GM21515 (cell line): ENCODE results near the gene ERO1A.

Experiments
- ATAC-seq: cut with Tn5 transposase; IDR thresholded peaks from one replicate; pipeline ENCODE4 v1.9.1; 2021; ENCODE audit not compliant: unreplicated experiment

Gene ERO1A

DNA sequence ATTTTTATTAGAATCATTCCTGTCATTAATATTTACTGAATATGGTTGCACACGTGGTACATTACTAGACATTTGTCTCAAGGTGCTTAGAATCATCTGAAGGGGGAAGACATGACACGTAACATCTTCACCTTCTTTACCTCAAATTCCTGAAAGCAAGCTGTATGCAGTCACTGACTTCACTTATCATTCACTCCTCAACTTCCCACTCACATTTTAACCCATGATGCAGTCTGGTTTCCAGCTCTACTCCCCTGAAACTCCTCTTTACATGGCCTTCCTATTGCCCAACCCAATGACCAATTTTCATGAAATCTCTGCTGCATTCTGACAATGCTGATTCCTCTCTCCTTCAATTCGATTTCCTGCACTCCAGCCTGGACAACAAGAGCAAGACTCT lies 5.9 kb upstream of the ERO1A start:
- ATAC-seq: no peak

DNA sequence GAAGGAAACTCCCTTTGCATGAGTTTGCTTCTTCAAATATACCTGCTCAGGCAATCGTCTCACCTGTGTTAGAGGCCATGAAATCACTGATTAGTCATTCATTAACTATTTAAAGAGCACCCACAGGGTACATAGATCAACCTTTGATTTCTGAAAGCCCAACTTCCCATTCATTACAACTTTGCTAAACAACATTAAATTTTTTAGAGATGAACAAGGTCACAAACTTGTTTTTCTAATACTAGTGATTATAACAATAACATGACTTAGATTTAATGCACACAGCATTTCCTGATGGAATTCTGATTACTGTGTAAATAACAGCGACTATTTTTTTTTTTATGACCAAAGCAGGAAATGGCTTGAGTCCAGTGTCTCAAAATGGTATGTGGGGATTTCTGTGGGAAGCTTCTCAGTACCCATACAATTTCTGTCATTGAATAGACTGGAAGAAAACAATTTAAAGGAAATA lies 5.4 kb upstream of the ERO1A start:
- no peak for ATAC-seq

DNA sequence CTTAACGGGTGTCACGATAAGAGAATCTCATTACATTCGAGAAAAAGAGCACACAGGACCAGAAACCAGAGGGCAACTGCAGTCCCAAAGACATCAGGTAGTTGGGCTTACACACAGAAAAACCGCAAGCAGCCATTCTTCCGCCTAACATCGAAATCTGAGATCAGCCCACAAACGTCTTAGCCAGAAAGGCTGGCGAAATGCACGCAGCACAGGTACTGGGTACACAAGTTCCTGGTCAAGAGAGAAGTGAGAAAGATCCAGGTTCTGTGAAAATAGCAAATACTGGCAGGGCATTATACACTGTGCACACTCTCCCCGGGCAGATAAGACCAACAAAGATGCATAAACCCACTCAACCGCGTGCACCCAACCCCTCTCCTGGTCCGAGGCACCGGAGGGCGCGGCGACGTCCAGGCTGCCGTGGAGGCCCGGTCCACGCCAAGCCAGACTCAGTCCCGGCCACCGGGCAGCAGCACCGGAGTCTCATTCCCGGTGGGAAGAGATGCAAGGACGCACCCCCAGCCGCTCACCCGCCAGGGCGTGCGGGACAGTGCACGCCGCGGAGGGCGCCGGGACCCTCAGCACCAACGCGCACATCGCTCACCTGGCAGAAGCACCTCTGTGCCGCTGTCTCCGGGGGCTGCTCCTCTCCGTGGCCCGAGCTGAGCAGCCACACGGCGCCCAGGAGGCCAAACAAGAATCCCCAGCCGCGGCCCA lies 437 bp downstream of the ERO1A start:
- peak; percentile 70 for ATAC-seq

DNA sequence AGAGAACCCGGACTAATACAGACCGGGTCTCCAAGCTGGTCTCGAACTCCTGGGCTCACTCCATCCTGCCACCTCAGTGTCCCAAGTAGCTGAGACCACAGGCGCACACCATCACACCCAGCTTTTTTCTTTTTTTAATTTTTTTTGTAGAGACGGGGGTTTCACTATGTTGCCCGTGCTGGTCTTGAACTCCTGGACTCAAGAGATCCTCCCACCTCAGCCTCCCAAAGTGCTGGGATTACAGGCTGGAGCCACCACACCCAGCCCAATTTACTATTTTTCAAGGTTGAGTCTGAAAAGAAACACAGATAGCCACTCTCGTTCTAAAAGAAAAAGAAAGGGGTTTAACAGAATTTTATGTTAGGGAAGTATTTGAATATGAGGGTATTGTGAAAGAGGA lies 1.8 kb downstream of the ERO1A start:
- no peak for ATAC-seq

DNA sequence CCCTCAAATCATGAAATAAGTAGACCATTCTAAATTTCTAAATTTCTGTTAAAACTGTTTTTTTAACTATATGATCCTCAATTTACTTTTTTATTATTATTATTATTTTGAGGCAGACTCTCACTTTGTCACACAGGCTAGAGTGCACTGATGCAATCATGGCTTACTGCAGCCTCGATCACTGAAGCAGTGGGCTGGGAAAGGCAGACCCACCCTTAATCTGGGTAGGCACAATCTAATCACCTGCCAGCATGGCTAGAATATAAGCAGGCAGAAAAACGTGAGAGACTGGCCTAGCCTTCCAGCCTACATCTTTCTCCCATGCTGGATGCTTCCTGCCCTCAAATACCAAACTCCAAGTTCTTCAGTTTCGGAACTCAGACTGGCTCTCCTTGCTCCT lies 2.3 kb downstream of the ERO1A start:
- ATAC-seq: no peak

DNA sequence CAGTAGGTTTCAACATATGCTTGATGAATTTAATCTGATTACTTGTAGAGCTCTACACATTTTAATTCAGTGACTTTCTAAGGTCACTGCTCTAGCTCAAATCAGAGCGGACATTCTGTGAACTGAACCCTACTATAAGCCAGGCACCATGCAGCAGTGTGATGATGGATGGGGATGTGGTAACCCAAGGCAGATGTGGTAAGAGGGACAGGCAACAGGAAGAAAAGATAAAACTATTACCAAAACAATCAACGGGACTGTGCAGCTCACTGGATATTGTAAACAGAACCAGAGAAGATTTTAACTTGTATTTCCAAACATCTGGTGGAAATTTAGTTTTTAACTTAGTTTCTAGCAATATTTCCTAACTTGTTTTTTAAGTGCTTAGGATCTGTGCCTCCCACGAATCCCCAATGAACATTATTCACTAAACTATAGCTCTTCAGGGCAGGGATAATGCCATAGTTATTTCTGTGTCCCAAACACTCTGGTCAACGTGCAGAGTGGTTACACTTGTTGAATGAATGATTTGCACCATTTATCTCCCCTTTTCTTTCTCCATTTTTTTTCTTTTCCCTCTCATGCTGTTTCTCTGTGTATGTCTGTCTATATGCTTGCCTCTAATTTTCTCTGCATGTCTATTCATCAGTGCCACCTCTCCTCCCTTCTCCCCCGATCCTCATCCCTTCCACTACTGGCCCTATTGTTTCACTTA lies 3.0 kb downstream of the ERO1A start:
- ATAC-seq: no peak

DNA sequence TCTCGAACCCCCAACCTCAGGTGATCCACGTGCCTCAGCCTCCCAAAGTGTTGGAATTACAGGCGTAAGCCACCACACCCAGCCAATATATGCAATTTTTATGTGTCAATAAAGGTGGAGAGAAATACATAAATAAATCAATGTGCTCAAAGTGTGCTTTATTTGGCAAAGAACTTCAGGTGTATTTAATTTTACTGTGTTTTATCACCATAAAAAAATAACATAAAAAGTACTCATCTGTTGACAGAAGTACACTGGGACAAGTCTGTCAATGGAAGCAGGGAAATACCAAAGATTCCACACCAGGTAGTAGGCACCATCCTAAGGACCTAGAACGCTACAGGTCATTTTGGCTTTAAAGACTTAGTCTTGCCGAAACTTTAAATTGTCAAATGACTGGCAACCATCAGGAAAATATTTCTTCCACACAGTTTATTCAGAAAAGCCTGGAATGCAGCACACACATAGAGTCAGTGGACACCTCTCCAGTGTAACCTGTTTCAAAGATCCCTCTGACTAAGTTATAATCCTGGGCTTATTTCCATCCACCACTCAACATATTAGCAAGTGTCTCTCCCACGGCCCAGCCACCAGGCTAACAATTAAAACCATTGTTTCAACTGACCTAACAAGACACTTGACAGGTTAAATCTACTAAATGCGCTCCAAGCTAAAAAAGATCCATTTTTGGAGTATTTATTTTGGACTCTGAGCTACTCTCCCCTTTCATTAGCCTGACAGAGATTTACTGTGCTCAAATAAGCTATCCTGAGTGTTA lies 4.2 kb downstream of the ERO1A start:
- no peak for ATAC-seq

DNA sequence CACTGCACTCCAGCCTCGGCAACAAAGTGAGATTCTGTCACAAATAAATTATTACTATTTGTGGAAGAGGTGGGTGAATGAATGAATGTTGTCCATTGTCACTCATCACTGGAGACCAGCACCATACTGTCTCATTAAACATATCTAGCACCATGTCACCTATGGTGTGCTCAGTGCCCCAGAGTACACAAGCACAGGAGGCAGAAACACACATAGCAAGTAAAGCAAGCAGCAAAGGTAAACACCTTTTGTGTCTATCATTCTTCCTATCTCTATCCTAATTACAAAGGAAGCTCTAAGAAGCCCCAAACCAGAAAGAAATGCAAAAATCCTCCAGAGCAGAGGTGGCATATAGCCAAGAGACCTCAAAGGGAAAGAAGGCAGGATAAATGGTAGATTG lies 9.2 kb downstream of the ERO1A start:
- ATAC-seq: no peak

DNA sequence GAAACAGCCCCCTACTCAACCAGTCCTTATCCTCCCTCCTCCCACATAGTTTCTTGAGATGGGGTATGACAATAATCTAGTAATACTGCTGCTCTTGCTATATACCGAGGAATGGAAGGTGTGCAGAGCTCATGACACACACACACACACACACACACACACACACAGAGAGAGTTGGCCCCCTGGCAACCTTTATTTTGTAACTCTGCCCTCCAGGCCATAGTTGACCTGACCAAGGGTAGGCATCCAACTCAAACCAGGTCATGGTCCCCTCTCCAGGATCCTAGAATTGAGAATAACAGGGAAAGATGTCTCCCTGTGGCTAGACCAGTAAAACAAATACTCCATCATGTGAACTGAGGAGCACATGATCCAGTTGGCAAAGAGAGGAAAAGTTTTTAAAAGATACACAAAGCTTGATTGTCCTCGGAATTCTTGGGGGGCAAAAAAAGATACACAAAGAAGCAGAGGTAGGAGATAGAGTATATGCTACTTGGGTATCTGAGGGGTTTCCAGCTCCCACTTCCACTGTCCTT lies 11.3 kb downstream of the ERO1A start:
- no peak for ATAC-seq

DNA sequence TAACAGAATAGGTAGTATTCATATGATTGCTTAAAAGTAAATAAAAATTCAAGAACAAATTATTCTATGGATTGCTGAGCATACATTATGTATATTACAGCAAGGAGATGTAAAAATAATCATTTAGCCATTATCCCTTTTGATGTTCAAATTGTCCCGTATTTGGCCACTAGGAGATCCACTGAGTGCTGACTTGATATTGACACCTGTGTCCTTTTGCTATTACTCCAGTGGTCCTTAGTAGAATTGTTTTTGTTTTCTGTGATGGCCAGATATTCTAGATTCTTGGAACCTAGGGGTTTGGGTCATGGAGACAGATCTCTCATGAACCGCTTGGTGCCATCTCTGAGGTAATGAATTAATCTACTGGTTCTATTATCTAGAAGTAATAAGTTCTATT lies 16.8 kb downstream of the ERO1A start:
- ATAC-seq: no peak

DNA sequence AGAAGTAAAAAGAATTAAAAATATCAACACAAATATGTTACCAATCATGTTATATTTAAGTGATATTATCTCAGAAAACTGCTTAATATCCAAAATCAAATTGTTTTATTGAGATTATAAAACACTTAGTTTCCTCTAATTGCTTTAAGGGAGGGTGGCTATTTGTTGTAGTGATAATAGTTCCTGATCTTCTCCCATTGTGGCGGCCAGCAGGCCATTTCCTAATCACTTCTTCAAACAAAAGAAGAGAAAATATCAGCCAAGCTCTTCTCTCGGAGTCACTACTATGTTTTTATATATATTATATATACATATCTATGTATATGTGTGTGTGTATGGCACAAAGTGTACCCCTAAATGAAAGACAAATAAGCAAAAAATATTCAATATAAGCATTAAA lies 31.5 kb downstream of the ERO1A start:
- no peak for ATAC-seq

DNA sequence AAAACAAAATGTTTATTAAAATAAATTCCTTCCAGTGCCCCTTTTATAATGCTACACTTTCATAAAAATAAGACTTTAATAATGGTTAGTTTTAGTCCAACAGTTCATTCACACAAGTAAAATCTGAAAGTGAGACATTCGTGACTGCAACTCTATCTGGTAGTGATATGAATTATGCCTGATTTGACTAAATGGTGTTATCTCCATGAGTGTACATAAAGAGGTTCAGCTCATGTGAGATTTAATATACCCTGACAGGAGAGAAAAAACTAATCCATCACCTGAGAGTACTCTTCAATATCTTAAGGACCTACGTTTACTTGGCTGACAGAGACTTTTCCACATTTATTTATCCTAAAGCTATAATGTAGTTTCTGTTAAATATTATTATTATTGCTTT lies 34.0 kb downstream of the ERO1A start:
- ATAC-seq: no peak

DNA sequence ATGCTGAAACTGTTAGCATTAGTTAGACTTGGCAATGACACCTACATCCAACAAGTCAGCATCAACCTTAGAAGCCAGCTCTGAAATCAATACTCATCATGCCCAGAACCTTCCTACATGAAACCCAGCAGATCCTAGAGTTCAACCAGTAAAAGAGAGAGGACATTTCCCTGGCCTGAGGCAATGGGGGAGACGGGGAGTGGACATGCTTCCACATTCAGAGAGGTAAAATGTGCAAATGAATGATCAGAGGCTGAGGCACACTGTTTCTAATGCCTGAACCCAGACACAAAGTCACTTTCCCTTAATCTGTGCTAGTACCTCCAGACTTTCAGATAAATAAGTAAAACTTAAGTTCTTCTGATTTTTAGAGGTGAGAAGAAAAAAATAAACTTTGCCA lies 34.5 kb downstream of the ERO1A start:
- no peak for ATAC-seq

DNA sequence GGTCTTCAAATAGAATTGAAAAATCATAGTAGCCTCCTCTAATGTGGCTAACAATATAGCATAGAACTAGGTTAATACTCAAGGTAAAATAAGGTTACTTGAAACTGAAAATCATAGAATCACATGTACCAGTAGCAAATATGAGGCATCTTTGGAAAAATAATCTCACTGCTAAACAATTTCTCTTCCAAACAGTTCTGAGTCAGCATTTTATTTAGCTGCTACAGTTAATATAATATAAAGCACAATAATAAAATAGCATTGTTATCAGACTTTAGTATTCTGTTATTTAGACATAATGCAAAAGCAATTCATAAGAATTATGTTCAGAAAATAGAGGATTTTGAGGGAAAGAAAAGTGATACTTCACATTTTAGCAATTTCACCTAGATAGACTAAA lies 35.0 kb downstream of the ERO1A start:
- ATAC-seq: no peak

DNA sequence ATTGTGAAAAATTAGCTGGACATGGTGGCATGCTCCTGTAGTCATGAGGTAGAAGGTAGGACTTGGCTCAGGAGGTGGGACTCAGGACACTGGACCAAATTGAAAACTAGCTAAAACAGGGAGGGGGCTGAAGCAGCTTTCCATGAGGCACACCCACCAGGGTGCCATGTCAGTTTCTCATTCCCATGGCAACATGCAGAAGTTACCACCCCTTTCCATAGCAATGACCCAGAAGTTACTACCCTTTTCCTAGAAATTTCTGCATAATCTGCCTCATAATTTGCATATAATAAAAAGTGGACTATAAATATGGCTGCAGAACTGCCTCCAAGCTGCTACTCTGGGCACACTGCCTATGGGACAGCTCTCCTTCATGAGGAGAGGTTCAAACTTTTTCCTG lies 38.5 kb downstream of the ERO1A start:
- no peak for ATAC-seq

DNA sequence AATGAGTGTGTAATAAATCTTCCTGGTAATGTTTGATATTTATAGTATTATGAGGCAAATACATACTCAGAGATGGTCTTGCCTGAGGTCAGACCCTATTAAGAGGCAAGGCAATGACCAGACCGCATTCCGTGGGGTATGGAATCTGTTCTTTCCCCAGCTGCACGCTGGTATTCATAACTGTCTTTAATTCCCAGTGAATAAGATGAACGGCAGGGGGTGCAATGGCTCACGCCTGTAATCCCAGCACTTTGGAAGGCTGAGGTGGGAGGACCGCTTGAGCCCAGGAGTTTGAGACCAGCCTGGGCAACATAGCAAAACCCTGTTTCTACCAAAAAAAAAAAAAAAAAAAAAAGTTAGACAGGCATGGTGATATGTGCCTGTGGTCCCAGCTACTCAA lies 44.6 kb downstream of the ERO1A start:
- no peak for ATAC-seq

DNA sequence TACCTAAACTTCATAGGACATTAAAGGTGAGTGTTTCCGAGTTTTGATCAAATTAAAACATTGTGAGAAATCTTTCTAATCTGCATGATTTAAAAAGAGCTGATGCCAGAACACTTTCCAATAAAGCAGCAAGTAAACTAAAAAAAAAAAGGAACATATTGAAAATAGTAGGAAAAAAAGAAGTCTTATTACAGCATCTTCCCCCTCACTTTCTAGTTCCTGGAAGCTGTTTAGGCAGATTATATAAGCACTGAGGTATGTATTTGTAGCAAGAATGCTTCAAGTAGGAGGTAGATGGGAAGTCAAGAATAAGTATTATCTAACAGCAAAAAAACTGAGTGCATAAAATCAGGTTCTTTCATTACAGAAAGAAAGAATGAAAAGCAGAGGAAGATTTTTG lies 45.8 kb downstream of the ERO1A start:
- ATAC-seq: no peak

DNA sequence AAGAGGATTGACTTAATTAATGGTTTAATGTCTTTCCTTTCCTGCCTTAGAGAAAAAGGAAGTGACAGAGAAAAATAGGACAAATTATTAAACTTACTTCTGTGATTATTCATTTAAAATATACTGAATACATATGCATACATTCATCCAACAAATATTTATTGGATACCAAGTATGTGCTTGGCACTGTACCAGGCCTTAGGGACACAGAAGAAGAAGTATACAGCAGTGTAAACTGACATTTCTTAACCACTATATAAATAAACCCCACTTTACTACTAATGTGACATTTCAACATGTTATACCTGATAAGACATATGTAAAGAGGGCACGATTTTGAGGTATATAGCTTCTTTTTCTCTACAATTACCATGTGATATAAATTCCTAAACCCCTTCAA lies 53.6 kb downstream of the ERO1A start:
- no peak for ATAC-seq

DNA sequence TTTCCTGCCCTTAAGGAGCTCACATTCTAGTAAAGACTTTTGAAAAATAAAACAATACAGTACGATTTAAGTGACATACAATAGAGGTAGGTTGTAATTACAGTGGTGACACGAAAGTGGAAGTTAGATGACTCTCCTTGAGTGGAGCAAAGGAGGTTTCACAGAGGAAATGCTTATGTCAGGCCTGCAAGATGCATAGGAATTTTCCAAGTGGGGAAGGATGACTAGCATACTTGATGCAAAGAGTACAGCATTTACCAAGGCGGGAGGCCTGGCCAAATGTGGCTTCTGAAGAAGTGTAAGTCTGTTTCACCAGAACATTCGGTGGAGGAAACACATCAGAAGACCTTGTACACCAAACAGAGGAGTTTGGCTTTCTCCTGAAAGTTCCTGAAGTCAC lies 55.2 kb downstream of the ERO1A start:
- ATAC-seq: no peak

DNA sequence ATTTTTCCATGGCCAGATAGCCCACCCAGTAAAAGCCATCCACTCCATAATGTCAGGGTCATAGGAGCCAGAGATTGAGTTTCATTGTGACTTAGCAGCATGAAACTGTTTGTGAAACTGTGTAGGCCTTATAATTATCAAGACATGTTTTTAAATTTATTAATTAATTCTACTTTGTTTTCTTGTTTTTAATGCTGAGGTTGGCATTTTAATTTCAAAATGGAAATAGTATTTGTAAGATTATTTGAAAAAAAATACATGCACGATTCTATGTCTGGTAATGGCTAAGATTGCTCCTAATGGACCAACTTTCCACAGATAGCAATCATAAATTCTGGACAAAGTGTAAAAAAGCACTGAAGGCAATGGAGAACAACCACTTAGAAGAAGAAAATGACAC lies 75.7 kb downstream of the ERO1A start:
- ATAC-seq: no peak

DNA sequence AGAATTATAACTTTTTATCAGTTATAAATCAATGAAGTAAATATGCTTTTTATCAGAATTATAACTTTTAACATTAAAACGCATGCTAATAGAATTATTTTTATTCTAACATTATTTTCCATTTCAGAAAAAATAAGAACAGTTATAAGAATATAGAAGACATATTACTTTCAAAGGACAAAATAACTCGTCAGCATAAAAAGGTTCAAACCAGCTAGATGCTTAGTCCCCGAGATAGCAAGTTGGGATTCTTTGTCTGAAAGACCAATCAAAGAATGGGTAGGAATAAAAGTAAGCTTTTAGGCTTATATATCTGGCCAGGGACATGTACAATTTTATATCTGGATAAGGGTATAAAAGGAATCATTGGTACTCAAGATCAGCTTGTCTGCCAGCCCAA lies 76.8 kb downstream of the ERO1A start:
- no peak for ATAC-seq

DNA sequence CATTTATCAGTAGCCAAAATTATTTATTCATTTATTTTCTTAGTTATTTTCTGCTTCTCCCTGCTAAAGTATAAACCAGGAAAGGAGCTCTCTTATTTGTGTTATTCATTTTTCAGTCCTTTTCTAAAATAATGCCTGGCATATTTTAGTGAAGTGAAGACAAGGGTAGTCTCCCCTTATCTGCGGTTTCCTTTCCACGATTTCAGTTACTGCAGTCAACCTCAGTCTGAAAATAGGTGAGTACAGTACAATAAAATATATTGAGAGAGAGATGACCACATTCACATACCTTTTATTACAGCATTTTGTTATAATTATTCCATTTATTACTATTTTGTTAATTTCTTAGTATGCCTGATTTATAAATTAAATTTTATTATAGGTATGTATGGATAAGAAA lies 85.2 kb downstream of the ERO1A start:
- no peak for ATAC-seq
